Glomerular endothelial cell (primary cell): ENCODE measurements around the gene PCED1A. TPM values are rescaled to one million over a fixed set of nuclear protein-coding genes. Genes with fewer than 3 reads are reported as not detected.
"Not testable (repeated sequence)": the region's sequence is repeated elsewhere in the genome, so short reads cannot be mapped to it uniquely, and the experiment has no call there.

Experiments used
- DNase-seq: peaks from one replicate; pipeline ENCODE4 v3.0.0-alpha.2; 2011; ENCODE audit warnings: low read depth, low spot score; ENCODE audit errors: extremely low read depth
- total RNA-seq: library from RNA; depleted of rRNA; stranded (reverse); fragments of >200 nt; gene quantifications from 2 replicates; pipeline ENCODE4 v1.2.3, GENCODE V29; 2015

Gene PCED1A
- total RNA-seq, 1 donor from 2014 or later, result 22.7 TPM

GRCh38 chr20:2831206-2831605, 9.2 kb downstream of the PCED1A start:
- not testable (repeated sequence) for DNase-seq

- DNase-seq, result no peak
Measured at GRCh38 chr20:2829376-2829775, 11.1 kb downstream of the PCED1A start.

GRCh38 chr20:2826655-2827054, 13.8 kb downstream of the PCED1A start:
- DNase-seq, result no peak

GRCh38 chr20:2825761-2826160, 14.7 kb downstream of the PCED1A start:
- DNase-seq, result no peak

GRCh38 chr20:2822073-2822472, 18.4 kb downstream of the PCED1A start:
- no peak for DNase-seq

- DNase-seq, result no peak
Measured at GRCh38 chr20:2820896-2821869, 19.3 kb downstream of the PCED1A start.

- DNase-seq, result no peak
Measured at GRCh38 chr20:2820084-2820895, 20.2 kb downstream of the PCED1A start.

GRCh38 chr20:2817891-2818595, 22.4 kb downstream of the PCED1A start:
- DNase-seq, result no peak

- no peak for DNase-seq
Measured at GRCh38 chr20:2817341-2817726, 23.1 kb downstream of the PCED1A start.

GRCh38 chr20:2816583-2817340, 23.7 kb downstream of the PCED1A start:
- DNase-seq, result no peak

GRCh38 chr20:2816030-2816582, 24.3 kb downstream of the PCED1A start, which contains the start of gene TMEM239:
TMEM239 (plus strand) TSS chr20:2816364; CDS start chr20:2816555, 191 bp downstream.
- no peak for DNase-seq

GRCh38 chr20:2815242-2815900, 25.1 kb downstream of the PCED1A start:
- DNase-seq, result no peak

GRCh38 chr20:2814587-2815051, 25.8 kb downstream of the PCED1A start, which contains the start of gene C20orf141:
C20orf141 (plus strand) TSS chr20:2814987; CDS start chr20:2815185, 198 bp downstream.
- DNase-seq, result peak; percentile 9

GRCh38 chr20:2814076-2814475, 26.4 kb downstream of the PCED1A start:
- no peak for DNase-seq

- no peak for DNase-seq
Measured at GRCh38 chr20:2812189-2812588, 28.3 kb downstream of the PCED1A start.

- no peak for DNase-seq
Measured at GRCh38 chr20:2809690-2810089, 30.8 kb downstream of the PCED1A start.

- DNase-seq, result not testable (repeated sequence)
Measured at GRCh38 chr20:2807929-2808328, 32.5 kb downstream of the PCED1A start.

- DNase-seq, result no peak
Measured at GRCh38 chr20:2807019-2807418, 33.4 kb downstream of the PCED1A start.

GRCh38 chr20:2806351-2806701, 34.1 kb downstream of the PCED1A start:
- DNase-seq, result no peak
